CD14-positive monocyte (primary cell): ENCODE data around the gene PGR. TPM values are rescaled to one million over a fixed set of nuclear protein-coding genes. Genes with fewer than 3 reads are reported as not detected.

ENCODE experiments used
- DNase-seq, 3 donors: peaks; one replicate each; pipeline ENCODE4 v3.0.0-alpha.2; 2011 to 2022
- H2AFZ ChIP-seq: 2 replicates; pipeline ENCODE4 v1.6.0; 2012; ENCODE audit warnings: mild to moderate bottlenecking, low read depth, low read length, inconsistent platforms; ENCODE audit not compliant: insufficient read depth, poor library complexity, severe bottlenecking
- H3K27ac ChIP-seq, 2 donors: 1 replicate in 1 of 2; 2 replicates in 1 of 2; pipeline ENCODE4 v1.5.1; 2012 to 2013; ENCODE audit warnings: low read length in 2 of 2, control low read depth in 1 of 2, inconsistent platforms in 1 of 2, low read depth in 1 of 2, mild to moderate bottlenecking in 1 of 2
- H3K27me3 ChIP-seq, 2 donors: one replicate each; pipeline versions ENCODE4 v1.6.0 to v1.6.1; 2011 to 2013; ENCODE audit warnings: low read length in 2 of 2; ENCODE audit not compliant: control insufficient read depth in 2 of 2, insufficient read depth in 2 of 2
- H3K36me3 ChIP-seq, 2 donors: replicated peaks in 1 of 2; 1 replicate in 1 of 2; 2 replicates in 1 of 2; pipeline versions ENCODE4 v1.5.1 to v1.6.1; 2012 to 2013; ENCODE audit warnings: low read length in 2 of 2, control low read depth in 1 of 2, inconsistent platforms in 1 of 2, mild to moderate bottlenecking in 1 of 2; ENCODE audit not compliant: insufficient read depth in 2 of 2, control insufficient read depth in 1 of 2
- H3K4me1 ChIP-seq, 2 donors: 1 replicate in 1 of 2; 2 replicates in 1 of 2; pipeline versions ENCODE4 v1.5.1 to v1.6.1; 2012 to 2013; ENCODE audit warnings: low read length in 2 of 2, control low read depth in 1 of 2, inconsistent platforms in 1 of 2, mild to moderate bottlenecking in 1 of 2, moderate library complexity in 1 of 2; ENCODE audit not compliant: insufficient read depth in 2 of 2, control insufficient read depth in 1 of 2
- H3K4me2 ChIP-seq: replicated peaks from 2 replicates; pipeline ENCODE3; 2012; ENCODE audit warnings: low read length, moderate library complexity, mild to moderate bottlenecking; ENCODE audit not compliant: poor library complexity, severe bottlenecking; ENCODE audit errors: extremely low read depth
- H3K4me3 ChIP-seq, 3 experiments: fragments of 200-600 bp in 1 of 3; sonication (generic) in 1 of 3; replicated peaks in 1 of 3; 1 replicate in 2 of 3; 2 replicates in 1 of 3; pipeline ENCODE4 v1.5.1; 2011 to 2013; ENCODE audit warnings: low read length in 3 of 3, mild to moderate bottlenecking in 3 of 3, control low read depth in 2 of 3, low read depth in 2 of 3, inconsistent platforms in 1 of 3, moderate library complexity in 1 of 3
- H3K79me2 ChIP-seq: 2 replicates; pipeline ENCODE4 v1.6.0; 2012; ENCODE audit warnings: mild to moderate bottlenecking, control low read depth, inconsistent platforms, low read length, moderate library complexity; ENCODE audit not compliant: insufficient read depth
- H3K9ac ChIP-seq: 2 replicates; pipeline ENCODE4 v1.6.0; 2017; ENCODE audit warnings: low read length, mild to moderate bottlenecking; ENCODE audit not compliant: insufficient read depth, poor library complexity, severe bottlenecking
- H3K9me3 ChIP-seq, 2 donors: replicated peaks in 1 of 2; 1 replicate in 1 of 2; 2 replicates in 1 of 2; pipeline versions ENCODE4 v1.5.1 to v1.6.1; 2012 to 2013; ENCODE audit warnings: low read length in 2 of 2, control low read depth in 1 of 2; ENCODE audit not compliant: control insufficient read depth in 1 of 2, insufficient read depth in 1 of 2
- H4K20me1 ChIP-seq: 2 replicates; pipeline ENCODE4 v1.6.0; 2012; ENCODE audit warnings: mild to moderate bottlenecking, low read length, control low read depth, moderate library complexity; ENCODE audit not compliant: insufficient read depth
- H3K27ac Mint-ChIP-seq, 7 donors: one replicate each; pipeline ENCODE4 v1.8.0; 2020; ENCODE audit warnings: mild to moderate bottlenecking in 7 of 7, mixed read lengths in 7 of 7, moderate library complexity in 6 of 7, inconsistent platforms in 2 of 7
- H3K27me3 Mint-ChIP-seq, 3 donors: one replicate each; pipeline ENCODE4 v1.8.0; 2021 to 2022; ENCODE audit warnings: low read depth in 3 of 3, mild to moderate bottlenecking in 3 of 3, mixed read lengths in 3 of 3, moderate library complexity in 3 of 3, inconsistent platforms in 1 of 3
- H3K36me3 Mint-ChIP-seq, 2 donors: one replicate each; pipeline ENCODE4 v1.8.0; 2020; ENCODE audit warnings: mixed read lengths in 2 of 2, inconsistent platforms in 1 of 2, mild to moderate bottlenecking in 1 of 2
- H3K4me1 Mint-ChIP-seq: one replicate; pipeline ENCODE4 v1.8.0; 2020; ENCODE audit warnings: mild to moderate bottlenecking, mixed read lengths
- H3K4me3 Mint-ChIP-seq, 2 donors: one replicate each; pipeline ENCODE4 v1.8.0; 2020; ENCODE audit warnings: mild to moderate bottlenecking in 2 of 2, mixed read lengths in 2 of 2, moderate library complexity in 1 of 2
- H3K9me3 Mint-ChIP-seq, 7 donors: one replicate each; pipeline ENCODE4 v1.8.0; 2020 to 2022; ENCODE audit warnings: mixed read lengths in 7 of 7, mild to moderate bottlenecking in 6 of 7, moderate library complexity in 6 of 7, inconsistent platforms in 2 of 7
- CTCF ChIP-seq: fragments of 200-600 bp; IDR thresholded peaks from one replicate; pipeline ENCODE4 v1.8.0; 2022; ENCODE audit warnings: antibody characterized with exemption, mild to moderate bottlenecking
- WGBS: methylation state at CpG from one replicate; pipeline ENCODE4 v1.1.5; 2013; ENCODE audit warnings: missing lambda C conversion rate; ENCODE audit not compliant: insufficient coverage; 5-methylcytosine and 5-hydroxymethylcytosine counted together
- intact Hi-C, 2 donors: fragments of 100-400 bp; cut with micrococcal nuclease; formaldehyde crosslinking; loops; one replicate each; pipeline versions ENCODE4 v1.15.0 to v1.15.1; 2023
- polyA minus RNA-seq: library from RNA; depleted of rRNA, polyadenylated mRNA; stranded (reverse); fragments of >200 nt; gene quantifications from 2 replicates; pipeline ENCODE4 v1.2.3, GENCODE V29; 2012
- polyA plus RNA-seq, 3 donors: library from polyadenylated mRNA; depleted of rRNA in 1 of 3; unstranded in 2 of 3; stranded (reverse) in 1 of 3; fragments of 300-500 nt in 2 of 3; fragments of >200 nt in 1 of 3; fragmentation: Illumina TruSeq in 2 of 3; gene quantifications; 1 replicate in 2 of 3; 2 replicates in 1 of 3; pipeline ENCODE4 v1.2.3, GENCODE V29; 2012 to 2021
- total RNA-seq, 12 experiments: library from RNA in 1 of 12; stranded (reverse) in 1 of 12; fragments of 120-200 nt in 1 of 12; gene quantifications; one replicate each; pipeline ENCODE4 v1.2.4 and lab custom pipeline; 2013 to 2026; ENCODE audit warnings: mixed read lengths in 6 of 12, inconsistent platforms in 1 of 12

Gene PGR
- total RNA-seq (2013): not detected
- polyA plus RNA-seq (not detected), polyA minus RNA-seq (under 0.01 TPM in 1 of 2 replicates, not detected in the other), total RNA-seq (lab: John Stamatoyannopoulos, UW) (0 to 2.6 (median 0.08) reads per million in 11 experiments)

- no peak for DNase-seq
- H2AFZ ChIP-seq: no peak within 1 kb of the TSS
- Mint-ChIP-seq H3K4me3 (peak within 1 kb of the TSS in 1 of 2 donors; percentile 78), H3K27ac (peak within 1 kb of the TSS in 1 of 7 donors; percentile 41), H3K36me3 (peaks cover 0 to 2% of the 10 kb centered on the region in 2 donors), H3K4me1 (peaks cover 3% of the 10 kb centered on the region), H3K9me3 (peaks cover 0 to 19% (median 10%) of the 10 kb centered on the region in 7 donors), H3K27me3 (peaks cover 49 to 59% (median 56%) of the 10 kb centered on the region in 3 donors)
- H3K4me2 ChIP-seq: no peak within 1 kb of the TSS
- no peaks in the 10 kb centered on the region for H3K4me1 ChIP-seq
- H3K4me3 ChIP-seq: no peak within 1 kb of the TSS
- WGBS: 4% methylated on average over 32 of the region's 38 CpGs
- H4K20me1 ChIP-seq: no peaks in the 10 kb centered on the region
- peaks cover 0 to 25% of the 10 kb centered on the region in 2 donors for H3K9me3 ChIP-seq
- no peak within 1 kb of the TSS for H3K9ac ChIP-seq
- intact Hi-C loops: no loop called here
- H3K79me2 ChIP-seq: no peaks in the 10 kb centered on the region
- peaks cover 37 to 63% of the 10 kb centered on the region in 2 donors for H3K27me3 ChIP-seq
- TF ChIP-seq CTCF: no peak
- H3K36me3 ChIP-seq: no peaks in the 10 kb centered on the region
- H3K27ac ChIP-seq: no peak within 1 kb of the TSS
These were observed at the start of gene PGR for GRCh38 chr11:101129203-101129943. Gene PGR (minus strand): TSS chr11:101129813. CDS start chr11:101129070, 743 bp downstream.

- no peak overlapping the region for H3K4me2 ChIP-seq
- no peaks in the 10 kb centered on the region for H3K36me3 Mint-ChIP-seq
- H4K20me1 ChIP-seq: no peaks in the 10 kb centered on the region
- no peak overlapping the region for H3K4me3 Mint-ChIP-seq
- no peaks in the 10 kb centered on the region for H3K27me3 Mint-ChIP-seq
- 80% methylated on average over 2 of the region's 3 CpGs for WGBS
- H3K27ac ChIP-seq: no peak overlapping the region
- peaks cover 0 to 6% of the 10 kb centered on the region in 2 donors for H3K9me3 ChIP-seq
- peaks cover 0 to 12% (median 4%) of the 10 kb centered on the region in 7 donors for H3K9me3 Mint-ChIP-seq
- intact Hi-C loops: no loop called here
- H3K4me3 ChIP-seq: no peak overlapping the region
- DNase-seq: no peak
- no peaks in the 10 kb centered on the region for H3K27me3 ChIP-seq
- no peak overlapping the region for H3K9ac ChIP-seq
- no peak overlapping the region for H2AFZ ChIP-seq
- TF ChIP-seq CTCF: no peak
- no peaks in the 10 kb centered on the region for H3K4me1 ChIP-seq
- H3K4me1 Mint-ChIP-seq: no peaks in the 10 kb centered on the region
- H3K79me2 ChIP-seq: no peaks in the 10 kb centered on the region
- H3K27ac Mint-ChIP-seq: no peak overlapping the region
- H3K36me3 ChIP-seq: no peaks in the 10 kb centered on the region
These were observed 46.8 kb upstream of the PGR start for GRCh38 chr11:101176381-101176780.
